NCI-H82 treated with DMSO at 0.1 percent for 48 hours (cell line): ENCODE results near the gene HINT3.
A peak's percentile ranks its signal among the peaks of the same experiment; 100 is the strongest.
"Not testable (repeated sequence)": the region's sequence is repeated elsewhere in the genome, so short reads cannot be mapped to it uniquely, and the experiment has no call there.

Experiments
- DNase-seq: peaks from one replicate; lab custom pipeline; 2025; ENCODE audit not compliant: unreplicated experiment; lab: John Stamatoyannopoulos, UW

HINT3 gene

GRCh38 chr6:125961117-125961516 lies 4.5 kb downstream of the HINT3 start:
- no peak for DNase-seq

GRCh38 chr6:125962900-125963497 lies 6.4 kb downstream of the HINT3 start:
- no peak for DNase-seq

GRCh38 chr6:125963817-125964216 lies 7.2 kb downstream of the HINT3 start:
- no peak for DNase-seq

GRCh38 chr6:125966569-125966968 lies 10.0 kb downstream of the HINT3 start:
- no peak for DNase-seq

GRCh38 chr6:125968493-125968892 lies 11.9 kb downstream of the HINT3 start:
- DNase-seq: no peak

GRCh38 chr6:125970760-125971159 lies 14.2 kb downstream of the HINT3 start:
- no peak for DNase-seq

- DNase-seq: not testable (repeated sequence)
Observed at GRCh38 chr6:125972478-125972877, 15.9 kb downstream of the HINT3 start.

- peak; percentile 25 for DNase-seq
Observed at GRCh38 chr6:125974214-125974866, 17.8 kb downstream of the HINT3 start.

GRCh38 chr6:125979101-125979500 lies 22.5 kb downstream of the HINT3 start:
- no peak for DNase-seq

GRCh38 chr6:125981571-125982185 lies 25.1 kb downstream of the HINT3 start:
- no peak for DNase-seq

GRCh38 chr6:125983246-125983945 lies 26.8 kb downstream of the HINT3 start:
- no peak for DNase-seq

GRCh38 chr6:125984311-125984710 lies 27.7 kb downstream of the HINT3 start:
- no peak for DNase-seq

- DNase-seq: no peak
Observed at GRCh38 chr6:125985522-125985921, 29.0 kb downstream of the HINT3 start.

- DNase-seq: no peak
Observed at GRCh38 chr6:125985979-125986300, 29.4 kb downstream of the HINT3 start.

- DNase-seq: peak; percentile 89
Observed at GRCh38 chr6:125986301-125987025, 29.9 kb downstream of the HINT3 start, which contains the start of gene TRMT11. TRMT11 (plus strand) TSS chr6:125986540; CDS start chr6:125986551, 11 bp downstream.

- peak; percentile 36 for DNase-seq
Observed at GRCh38 chr6:125987026-125987617, 30.6 kb downstream of the HINT3 start.

GRCh38 chr6:125988280-125988679 lies 31.7 kb downstream of the HINT3 start:
- DNase-seq: no peak

GRCh38 chr6:125989631-125990030 lies 33.1 kb downstream of the HINT3 start:
- no peak for DNase-seq

GRCh38 chr6:125991653-125992052 lies 35.1 kb downstream of the HINT3 start:
- peak; percentile 4 for DNase-seq

- DNase-seq: peak; percentile 76
Observed at GRCh38 chr6:125994670-125995488, 38.3 kb downstream of the HINT3 start.
